Stimulated activated CD8-positive, alpha-beta memory T cell treated with anti-CD3 and anti-CD28 coated beads, Interleukin-15, amount 100 ng/mL, for 4 hours (primary cell): ENCODE data around the gene IRF2BP2.

Experiments
- DNase-seq, 2 donors: peaks; one replicate each; pipeline ENCODE4 v3.0.0-alpha.2; 2020; ENCODE audit warnings: low read depth in 2 of 2

Gene IRF2BP2

GRCh38 chr1:234634387-234634786, 24.4 kb upstream of the IRF2BP2 start:
- DNase-seq = no peak

- no peak for DNase-seq
Observed at GRCh38 chr1:234633246-234634003, 23.4 kb upstream of the IRF2BP2 start.

GRCh38 chr1:234632225-234632624, 22.2 kb upstream of the IRF2BP2 start:
- DNase-seq = no peak

- no peak for DNase-seq
Observed at GRCh38 chr1:234631721-234632125, 21.7 kb upstream of the IRF2BP2 start.

GRCh38 chr1:234629026-234629425, 19.0 kb upstream of the IRF2BP2 start:
- no peak for DNase-seq

GRCh38 chr1:234628089-234628488, 18.1 kb upstream of the IRF2BP2 start:
- no peak for DNase-seq

- DNase-seq = no peak
Observed at GRCh38 chr1:234627009-234627950, 17.3 kb upstream of the IRF2BP2 start.

GRCh38 chr1:234626391-234626790, 16.4 kb upstream of the IRF2BP2 start:
- no peak for DNase-seq

- no peak for DNase-seq
Observed at GRCh38 chr1:234624724-234625117, 14.7 kb upstream of the IRF2BP2 start.

- no peak for DNase-seq
Observed at GRCh38 chr1:234621657-234622335, 11.8 kb upstream of the IRF2BP2 start.

GRCh38 chr1:234621127-234621468, 11.1 kb upstream of the IRF2BP2 start:
- DNase-seq = no peak

GRCh38 chr1:234620272-234621126, 10.5 kb upstream of the IRF2BP2 start:
- DNase-seq = no peak

GRCh38 chr1:234619794-234620247, 9.8 kb upstream of the IRF2BP2 start:
- no peak for DNase-seq

- no peak for DNase-seq
Observed at GRCh38 chr1:234619071-234619480, 9.1 kb upstream of the IRF2BP2 start.

GRCh38 chr1:234618737-234619049, 8.7 kb upstream of the IRF2BP2 start:
- DNase-seq = no peak

GRCh38 chr1:234617986-234618736, 8.2 kb upstream of the IRF2BP2 start:
- DNase-seq = no peak

- DNase-seq = no peak
Observed at GRCh38 chr1:234617131-234617985, 7.4 kb upstream of the IRF2BP2 start.

GRCh38 chr1:234616644-234617043, 6.7 kb upstream of the IRF2BP2 start:
- DNase-seq = no peak

- DNase-seq = no peak
Observed at GRCh38 chr1:234614081-234614489, 4.1 kb upstream of the IRF2BP2 start.
